HG03575 (cell line): Measurements from ENCODE around the gene COG3.

Source experiments
- ATAC-seq: cut with Tn5 transposase; IDR thresholded peaks from one replicate; pipeline ENCODE4 v1.9.1; 2021; ENCODE audit not compliant: unreplicated experiment, insufficient number of reproducible peaks, low FRiP score; ENCODE audit errors: extremely low read depth

COG3 gene

GRCh38 chr13:45441633-45442032, 23.1 kb upstream of the COG3 start:
- ATAC-seq, result no peak

DNA sequence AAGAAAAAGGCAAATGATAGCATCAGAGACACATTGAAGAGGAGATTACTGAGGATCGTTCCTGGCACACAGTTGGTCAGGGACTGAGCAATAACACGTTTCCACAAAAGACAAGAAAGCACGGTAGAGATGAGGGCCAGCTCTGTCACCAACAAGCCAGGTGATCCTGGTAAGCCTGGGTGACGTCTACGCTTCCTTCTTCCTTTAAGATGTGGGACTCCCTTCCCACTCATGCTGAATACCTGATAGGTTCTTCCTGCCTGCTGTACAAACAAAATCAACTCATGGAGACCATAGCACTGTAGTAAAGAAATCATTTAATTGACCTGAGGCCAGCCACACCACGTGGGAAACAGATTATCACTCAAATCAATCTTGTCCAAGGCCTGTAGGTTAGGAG, 19.7 kb upstream of the COG3 start:
- no peak for ATAC-seq

- ATAC-seq, result no peak
Observed at GRCh38 chr13:45446181-45446580, 18.6 kb upstream of the COG3 start.

- ATAC-seq, result no peak
Observed at GRCh38 chr13:45447050-45447661, 17.6 kb upstream of the COG3 start.

DNA sequence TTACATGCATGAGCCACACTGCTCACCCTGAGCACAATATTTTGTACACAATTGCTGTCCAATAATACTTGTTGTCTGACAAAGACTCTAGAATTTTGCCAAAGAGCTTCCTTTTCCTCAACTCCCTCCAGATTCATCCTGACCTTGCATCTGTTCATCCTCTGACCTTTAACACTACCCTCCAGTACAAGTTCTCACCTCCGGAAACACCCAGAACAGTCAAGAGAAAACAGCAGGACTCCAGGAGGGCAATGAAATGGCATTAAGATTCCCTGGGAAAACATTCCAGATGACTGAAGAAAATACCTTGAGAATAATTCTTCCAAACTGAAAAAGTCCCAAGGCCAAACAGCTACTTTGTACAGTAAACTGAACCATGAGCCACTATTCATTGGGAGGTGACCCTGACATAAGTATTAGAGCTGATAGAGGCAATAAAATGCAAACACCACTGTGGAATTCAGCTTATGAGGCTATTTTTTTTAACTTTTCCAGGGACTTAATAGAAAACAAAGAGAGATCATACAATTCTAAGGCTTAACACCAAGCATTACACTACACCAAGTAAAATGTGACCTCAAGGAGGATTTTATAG, 15.7 kb upstream of the COG3 start:
- no peak for ATAC-seq

GRCh38 chr13:45451282-45451681, 13.5 kb upstream of the COG3 start:
- no peak for ATAC-seq

DNA sequence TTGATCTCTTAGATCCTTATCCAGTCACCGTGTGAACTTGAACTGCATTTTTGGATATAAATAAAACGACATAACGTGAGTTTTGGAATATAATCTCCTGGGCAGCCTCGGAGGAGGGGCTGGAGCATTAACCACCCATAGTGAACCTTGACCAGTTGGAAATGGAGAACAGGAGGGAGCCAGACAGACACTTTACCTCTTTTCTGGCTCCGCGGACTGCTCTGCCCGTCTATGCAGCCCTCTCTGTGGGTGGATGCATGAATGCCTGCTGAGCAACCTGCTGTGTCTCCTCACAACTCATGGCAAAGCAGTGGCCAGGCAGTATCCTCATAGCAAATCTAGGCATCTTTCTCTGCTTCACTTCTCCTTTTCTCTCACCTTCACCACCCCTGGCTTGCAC, 10.5 kb upstream of the COG3 start:
- ATAC-seq, result no peak

GRCh38 chr13:45456196-45456972, 8.4 kb upstream of the COG3 start:
- no peak for ATAC-seq

GRCh38 chr13:45464141-45464686, 525 bp upstream of the COG3 start:
- ATAC-seq, result no peak

GRCh38 chr13:45466359-45466758, 1.6 kb downstream of the COG3 start:
- no peak for ATAC-seq

GRCh38 chr13:45468635-45469034, 3.9 kb downstream of the COG3 start:
- ATAC-seq, result no peak

DNA sequence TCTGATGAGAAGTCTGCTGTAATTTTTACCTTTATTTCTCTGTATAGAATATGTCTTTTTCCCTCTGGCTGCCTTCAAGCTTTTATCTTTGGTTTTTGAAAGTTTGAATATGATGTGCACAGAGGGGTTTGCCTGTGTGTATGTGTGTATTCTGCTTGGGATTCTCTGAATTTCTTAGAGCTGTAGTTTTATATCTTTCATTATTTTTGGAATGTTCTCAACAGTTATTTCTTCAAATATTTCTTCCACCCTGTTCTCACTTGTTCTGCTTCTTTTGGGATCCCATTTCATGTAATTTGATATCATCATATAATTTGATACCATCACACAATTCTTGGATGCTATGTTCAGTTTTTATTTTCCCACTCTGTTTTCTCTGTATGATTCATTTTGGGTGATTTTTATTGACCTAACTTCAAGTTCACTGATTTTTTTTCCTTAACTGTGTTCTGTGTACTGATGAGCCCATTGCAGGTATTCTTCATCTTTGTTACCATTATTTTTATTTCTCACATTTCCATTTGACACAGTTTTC, 7.5 kb downstream of the COG3 start:
- ATAC-seq, result no peak

DNA sequence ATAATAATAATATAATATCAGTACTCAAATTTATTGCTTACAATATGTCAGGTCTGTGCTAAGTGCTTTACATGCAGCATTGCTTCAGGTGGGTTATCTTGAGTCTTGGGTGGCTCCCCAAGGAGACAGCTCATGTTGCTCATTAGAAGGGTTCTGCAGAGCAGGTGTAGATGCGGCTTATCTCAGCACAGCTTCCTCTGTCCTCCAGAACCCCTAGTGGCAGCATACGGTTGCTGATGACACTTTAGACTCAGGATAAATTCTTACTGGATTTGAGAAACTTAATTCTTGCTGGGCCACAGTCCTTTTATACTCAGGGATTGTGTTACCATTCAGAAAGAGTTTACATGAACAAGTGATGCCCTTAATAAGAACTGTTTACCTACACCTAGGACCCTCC, 8.9 kb downstream of the COG3 start:
- ATAC-seq, result no peak

DNA sequence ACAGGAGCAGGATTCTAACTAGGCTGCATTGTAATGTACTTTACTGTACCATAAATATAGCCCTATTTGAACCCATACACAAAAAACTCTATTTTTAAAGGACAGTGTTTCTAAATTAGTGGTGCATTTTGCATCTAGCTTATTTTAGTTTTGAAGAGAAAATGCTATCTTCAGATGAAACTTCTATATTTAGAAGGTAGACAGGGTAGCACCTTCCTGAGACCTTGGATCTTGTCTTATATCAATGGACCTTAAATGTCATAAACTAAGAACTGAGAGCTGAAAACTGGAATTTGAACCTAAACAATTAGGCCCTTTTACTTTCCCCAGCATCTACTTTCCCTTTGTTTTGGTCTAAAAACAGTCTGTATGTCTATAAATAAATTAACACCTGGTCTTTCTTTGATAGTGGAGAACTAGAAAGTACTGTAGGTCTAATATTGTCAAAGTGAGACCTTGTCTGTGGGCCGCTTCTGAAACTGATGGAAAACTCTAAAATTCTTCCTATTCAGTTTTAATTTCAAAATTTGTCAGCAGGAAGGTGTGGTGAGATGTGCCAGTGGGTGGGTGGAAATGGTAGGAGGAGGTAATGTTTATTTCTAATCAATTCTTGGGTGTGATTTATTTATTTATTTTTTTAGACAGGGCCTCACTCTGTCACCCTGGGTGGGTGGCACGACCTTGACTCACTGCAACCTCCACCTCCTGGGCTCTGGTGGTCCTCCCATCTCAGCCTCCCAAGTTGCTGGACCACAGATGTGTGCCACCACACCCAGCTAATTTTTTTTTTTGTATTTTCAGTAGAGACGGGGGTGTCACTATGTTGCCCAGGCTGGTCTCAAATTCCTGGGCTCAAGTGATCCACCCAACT, 10.1 kb downstream of the COG3 start:
- no peak for ATAC-seq

GRCh38 chr13:45479661-45480060, 14.9 kb downstream of the COG3 start:
- no peak for ATAC-seq

GRCh38 chr13:45481688-45482087, 16.9 kb downstream of the COG3 start:
- ATAC-seq, result no peak

DNA sequence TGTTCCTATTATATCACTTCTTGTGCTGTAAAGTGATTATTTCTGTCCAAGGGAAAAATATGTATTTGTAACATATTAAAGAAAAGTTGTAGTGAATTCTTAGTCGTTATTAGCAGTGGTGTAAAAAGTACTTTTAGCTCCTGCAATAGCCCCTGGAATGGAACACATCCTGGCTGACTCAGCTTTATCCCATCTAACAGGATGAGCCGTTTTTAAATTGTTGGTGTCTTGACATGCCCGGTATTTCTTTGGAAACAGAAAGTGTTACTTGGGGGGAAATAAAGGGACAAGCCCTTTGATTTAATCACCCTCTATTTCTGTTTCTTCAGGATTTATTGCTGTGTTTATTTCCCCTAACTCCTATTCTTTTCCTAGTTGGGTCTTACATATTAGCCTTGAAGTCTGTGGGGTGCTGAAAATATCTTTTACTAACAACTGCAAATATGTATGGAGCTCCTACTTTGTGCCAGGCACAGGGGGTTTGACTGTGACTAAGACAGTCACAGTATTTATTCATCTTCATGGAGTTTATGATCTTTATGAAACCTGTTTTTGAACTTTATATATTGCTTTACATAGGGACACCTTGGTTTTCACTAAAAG, 17.9 kb downstream of the COG3 start:
- no peak for ATAC-seq

GRCh38 chr13:45487604-45488003, 22.9 kb downstream of the COG3 start:
- no peak for ATAC-seq

- ATAC-seq, result no peak
Observed at GRCh38 chr13:45490068-45490467, 25.3 kb downstream of the COG3 start.
